Stimulated activated CD4-positive, alpha-beta T cell treated with anti-CD3 and anti-CD28 coated beads, TNF-alpha, amount 100 ng/mL, for 4 hours (primary cell): ENCODE measurements around the gene PSMB3.
"Not testable (repeated sequence)": the region's sequence is repeated elsewhere in the genome, so short reads cannot be mapped to it uniquely, and the experiment has no call there.

Source experiments
- DNase-seq, 3 experiments: peaks; one replicate each; pipeline ENCODE4 v3.0.0-alpha.2; 2020; ENCODE audit warnings: low read depth in 3 of 3

Gene PSMB3

DNA sequence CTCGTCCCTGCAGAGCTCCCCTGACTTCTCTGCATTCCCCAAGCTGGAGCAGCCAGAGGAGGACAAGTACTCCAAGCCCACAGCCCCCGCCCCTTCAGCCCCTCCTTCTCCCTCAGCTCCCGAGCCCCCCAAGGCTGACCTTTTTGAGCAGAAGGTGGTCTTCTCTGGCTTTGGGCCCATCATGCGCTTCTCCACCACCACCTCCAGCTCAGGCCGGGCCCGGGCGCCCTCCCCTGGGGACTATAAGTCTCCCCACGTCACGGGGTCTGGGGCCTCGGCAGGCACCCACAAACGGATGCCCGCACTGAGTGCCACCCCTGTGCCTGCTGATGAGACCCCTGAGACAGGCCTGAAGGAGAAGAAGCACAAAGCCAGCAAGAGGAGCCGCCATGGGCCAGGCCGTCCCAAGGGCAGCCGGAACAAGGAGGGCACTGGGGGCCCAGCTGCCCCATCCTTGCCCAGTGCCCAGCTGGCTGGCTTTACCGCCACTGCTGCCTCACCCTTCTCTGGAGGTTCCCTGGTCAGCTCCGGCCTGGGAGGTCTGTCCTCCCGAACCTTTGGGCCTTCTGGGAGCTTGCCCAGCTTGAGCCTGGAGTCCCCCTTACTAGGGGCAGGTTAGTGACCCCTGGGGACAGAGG lies 36.1 kb upstream of the PSMB3 start:
- DNase-seq, result no peak

DNA sequence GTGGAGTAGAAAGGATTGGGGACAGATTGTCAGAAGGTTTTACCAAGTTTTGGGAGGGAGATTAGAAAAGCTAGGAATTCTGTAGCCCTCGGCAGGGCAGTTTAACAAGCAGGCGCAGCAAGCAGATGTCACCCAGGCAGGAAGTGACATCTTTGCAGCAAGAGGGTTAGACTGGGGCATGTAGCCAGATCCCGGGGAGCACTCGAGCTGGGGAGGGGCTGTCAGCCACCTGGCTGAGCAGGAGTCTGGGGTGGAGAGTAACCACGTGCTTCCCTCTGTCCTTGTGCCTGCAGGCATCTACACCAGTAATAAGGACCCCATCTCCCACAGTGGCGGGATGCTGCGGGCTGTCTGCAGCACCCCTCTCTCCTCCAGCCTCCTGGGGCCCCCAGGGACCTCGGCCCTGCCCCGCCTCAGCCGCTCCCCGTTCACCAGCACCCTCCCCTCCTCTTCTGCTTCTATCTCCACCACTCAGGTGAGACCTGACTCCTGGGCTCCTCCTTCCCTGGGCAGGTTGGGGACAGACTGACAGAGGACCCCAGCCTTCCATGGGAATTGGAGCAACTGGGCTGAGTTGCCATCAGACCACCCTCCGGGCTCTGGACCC lies 35.3 kb upstream of the PSMB3 start:
- no peak for DNase-seq

DNA sequence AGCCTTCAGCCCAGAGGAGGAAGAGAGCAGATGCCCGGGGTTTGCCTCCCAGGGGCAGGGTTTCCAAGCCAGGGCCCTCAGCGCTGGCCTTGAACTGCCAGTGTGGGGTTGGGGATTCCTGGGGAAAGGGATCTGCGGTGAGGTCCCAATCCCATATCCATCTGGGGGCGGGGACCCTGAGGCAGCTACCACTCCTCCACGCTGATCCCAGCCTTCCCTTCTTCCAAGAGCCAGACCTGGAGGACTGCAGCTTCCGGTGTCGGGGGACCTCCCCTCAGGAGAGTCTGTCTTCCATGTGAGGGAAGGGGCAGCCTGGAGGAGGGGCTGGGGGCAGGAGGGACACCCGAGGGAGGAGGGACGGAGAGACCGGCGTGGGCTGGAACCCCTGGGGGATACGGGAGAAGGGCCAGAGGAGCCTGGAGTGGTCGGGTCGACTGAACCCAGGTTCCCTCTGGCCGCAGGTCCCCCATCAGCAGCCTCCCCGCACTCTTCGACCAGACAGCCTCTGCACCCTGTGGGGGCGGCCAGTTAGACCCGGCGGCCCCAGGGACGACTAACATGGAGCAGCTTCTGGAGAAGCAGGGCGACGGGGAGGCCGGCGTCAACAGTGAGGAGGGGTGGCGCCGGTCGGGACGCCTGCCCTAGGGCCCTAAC lies 33.1 kb upstream of the PSMB3 start:
- no peak for DNase-seq

DNA sequence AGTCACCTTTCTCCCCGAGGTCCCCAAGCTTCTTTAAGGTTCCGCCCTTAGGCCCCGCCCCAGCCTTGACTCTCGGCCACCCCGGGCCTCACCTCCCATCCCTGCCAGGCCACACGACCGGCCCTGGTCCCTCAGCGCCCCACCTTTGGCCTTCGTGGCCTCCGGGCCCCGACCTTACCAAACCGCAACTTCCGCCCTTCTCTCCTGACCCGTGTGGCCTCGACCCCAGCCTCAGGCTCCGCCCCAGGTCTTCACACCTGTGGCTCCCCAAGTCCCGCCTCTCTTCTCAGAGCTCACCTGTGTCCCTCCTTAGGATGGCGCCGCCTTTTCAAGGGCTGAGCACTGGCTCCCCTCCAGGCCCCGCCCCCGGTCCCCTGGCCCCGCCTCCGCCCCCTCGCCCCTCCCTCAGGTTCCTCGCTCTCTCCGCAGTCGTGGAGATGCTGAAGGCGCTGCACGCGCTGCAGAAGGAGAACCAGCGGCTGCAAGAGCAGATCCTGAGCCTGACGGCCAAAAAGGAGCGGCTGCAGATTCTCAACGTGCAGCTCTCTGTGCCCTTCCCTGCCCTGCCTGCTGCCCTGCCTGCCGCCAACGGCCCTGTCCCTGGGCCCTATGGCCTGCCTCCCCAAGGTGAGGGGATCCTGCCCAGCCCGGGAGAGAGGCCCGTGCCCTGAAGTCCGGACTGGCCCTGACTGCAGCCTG lies 32.4 kb upstream of the PSMB3 start:
- no peak for DNase-seq

DNA sequence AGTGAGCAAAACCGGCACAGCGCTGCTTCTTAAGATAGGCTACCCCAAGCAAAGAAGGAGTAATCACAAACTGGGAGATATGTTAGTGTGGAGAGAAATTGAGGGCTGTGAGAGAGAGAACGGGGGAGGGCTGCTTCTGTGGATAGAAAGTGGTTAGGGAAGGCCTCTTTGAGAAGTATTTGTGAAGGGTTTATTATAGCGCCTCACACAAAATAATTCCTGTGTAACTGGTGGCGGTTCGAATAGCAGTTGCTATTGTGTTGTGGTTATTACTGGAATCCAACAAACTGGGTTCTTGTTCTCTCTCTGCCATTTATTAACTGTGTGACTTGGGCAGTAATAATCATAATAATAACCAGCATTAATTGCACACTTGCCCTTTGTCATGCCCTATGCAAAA lies 31.6 kb upstream of the PSMB3 start:
- no peak for DNase-seq

DNA sequence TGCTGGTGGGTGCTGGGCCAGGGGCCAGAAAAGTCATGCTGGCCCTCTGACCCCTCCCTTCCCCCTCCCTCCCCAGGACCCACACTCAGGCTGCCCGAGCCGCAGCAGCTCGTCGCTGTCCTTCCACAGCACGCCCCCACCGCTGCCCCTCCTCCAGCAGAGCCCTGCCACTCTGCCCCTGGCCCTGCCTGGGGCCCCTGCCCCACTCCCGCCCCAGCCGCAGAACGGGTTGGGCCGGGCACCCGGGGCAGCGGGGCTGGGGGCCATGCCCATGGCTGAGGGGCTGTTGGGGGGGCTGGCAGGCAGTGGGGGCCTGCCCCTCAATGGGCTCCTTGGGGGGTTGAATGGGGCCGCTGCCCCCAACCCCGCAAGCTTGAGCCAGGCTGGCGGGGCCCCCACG lies 30.7 kb upstream of the PSMB3 start:
- DNase-seq, result no peak

DNA sequence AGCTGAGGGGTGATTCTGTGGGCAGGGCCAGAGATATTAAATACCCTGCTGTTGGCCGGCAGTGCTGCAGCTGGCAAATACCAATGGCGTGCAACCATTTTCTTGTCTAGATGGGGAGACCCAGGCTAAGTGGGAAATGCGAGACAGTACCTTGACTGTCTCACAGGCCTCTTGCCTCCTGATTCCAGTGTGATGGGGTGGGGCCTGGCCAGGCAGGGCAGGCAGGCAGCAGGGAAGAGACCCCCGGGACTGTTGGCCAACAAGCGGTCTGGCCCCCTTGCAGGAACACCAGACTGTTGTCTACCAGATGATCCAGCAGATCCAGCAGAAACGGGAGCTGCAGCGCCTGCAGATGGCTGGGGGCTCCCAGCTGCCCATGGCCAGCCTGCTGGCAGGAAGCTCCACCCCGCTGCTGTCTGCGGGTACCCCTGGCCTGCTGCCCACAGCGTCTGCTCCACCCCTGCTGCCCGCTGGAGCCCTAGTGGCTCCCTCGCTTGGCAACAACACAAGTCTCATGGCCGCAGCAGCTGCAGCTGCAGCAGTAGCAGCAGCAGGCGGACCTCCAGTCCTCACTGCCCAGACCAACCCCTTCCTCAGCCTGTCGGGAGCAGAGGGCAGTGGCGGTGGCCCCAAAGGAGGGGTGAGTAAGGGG lies 28.1 kb upstream of the PSMB3 start:
- no peak for DNase-seq

DNA sequence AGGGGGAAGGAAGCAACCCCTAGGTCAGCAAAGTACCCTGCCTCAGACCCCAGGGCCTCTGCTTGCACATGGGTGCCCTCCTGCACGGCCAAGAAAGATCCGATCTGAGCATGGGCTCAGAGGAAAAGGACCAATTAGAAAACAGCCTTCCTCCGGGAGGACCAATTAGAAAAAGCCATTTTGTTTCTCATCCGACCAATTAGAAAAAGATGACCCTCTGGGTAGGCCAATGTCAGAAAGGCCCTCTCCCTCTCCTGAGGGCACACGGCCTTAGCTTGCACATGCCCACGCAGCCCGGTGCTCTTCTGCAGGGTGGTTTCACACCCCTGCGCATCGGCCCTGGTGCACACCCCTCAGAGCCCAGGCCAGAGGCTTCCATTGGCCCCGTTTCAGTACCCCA lies 27.5 kb upstream of the PSMB3 start:
- no peak for DNase-seq

DNA sequence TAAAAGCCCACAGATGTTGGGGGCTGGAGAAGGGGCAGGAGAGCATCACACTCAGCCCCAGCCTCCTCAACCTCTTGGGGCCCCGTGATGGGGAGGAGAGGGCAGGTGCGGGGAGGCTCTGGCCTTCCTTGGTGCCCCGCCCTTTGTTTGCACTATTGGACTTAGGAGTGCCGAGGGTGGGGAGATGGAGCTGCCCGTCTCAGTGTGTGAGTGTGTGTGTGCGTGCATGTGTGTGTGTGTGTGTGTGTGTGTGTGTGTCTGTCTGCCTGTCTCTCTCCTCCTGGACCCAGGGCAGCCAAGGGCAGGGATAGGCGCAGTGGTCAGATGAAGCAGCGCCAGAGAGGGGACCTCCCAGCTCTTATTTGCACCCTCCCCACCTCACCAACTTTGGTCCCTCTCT lies 26.4 kb upstream of the PSMB3 start:
- not testable (repeated sequence) for DNase-seq

DNA sequence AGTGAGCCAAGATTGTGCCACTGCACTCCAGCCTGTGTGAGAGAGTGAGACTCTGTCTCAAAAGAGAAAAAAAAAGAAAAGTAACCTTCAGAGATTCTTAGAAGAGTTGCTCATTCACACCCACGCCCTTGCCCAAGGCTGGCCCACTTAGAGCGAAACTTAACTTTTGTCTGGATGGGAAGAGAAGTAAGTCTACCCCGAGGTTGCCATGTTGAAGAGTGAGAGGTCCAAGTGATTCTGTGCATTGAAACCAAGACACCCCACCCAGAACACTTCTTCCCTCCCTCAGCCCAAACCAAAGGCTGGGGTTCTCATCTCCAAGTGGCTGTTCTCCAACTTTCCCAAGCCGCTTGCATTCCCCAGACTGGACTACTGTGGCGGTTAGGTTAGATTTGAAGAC lies 24.8 kb upstream of the PSMB3 start:
- peak in 2 of 3 experiments; percentile 70 for DNase-seq

DNA sequence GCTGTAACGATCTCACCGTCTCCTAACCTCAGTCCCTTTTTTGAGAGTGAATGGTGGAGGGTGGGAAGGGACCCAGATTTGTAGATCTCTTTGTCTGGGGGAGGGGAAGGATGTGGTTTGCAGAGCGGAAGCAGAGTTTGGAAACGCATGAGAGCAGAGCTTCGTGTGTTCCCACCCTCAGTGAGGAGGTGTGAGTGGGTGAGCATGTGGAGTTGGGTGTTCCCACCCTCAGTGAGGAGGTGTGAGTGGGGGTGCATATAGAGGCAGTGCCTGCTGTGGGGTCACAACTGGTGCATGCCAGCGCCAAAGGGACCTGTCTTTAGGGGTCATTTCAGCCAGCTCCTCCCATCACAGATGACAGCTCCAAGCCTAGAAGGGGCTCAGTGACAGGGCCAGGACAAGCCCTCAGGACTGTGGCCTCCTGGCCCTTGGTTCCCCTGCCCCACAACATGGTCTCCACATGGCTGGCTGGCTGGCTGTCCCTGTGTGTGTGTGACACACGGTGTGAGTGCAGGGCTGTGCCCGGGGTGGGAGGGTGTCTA lies 24.2 kb upstream of the PSMB3 start:
- peak in 2 of 3 experiments; percentile 69 to 70 for DNase-seq

DNA sequence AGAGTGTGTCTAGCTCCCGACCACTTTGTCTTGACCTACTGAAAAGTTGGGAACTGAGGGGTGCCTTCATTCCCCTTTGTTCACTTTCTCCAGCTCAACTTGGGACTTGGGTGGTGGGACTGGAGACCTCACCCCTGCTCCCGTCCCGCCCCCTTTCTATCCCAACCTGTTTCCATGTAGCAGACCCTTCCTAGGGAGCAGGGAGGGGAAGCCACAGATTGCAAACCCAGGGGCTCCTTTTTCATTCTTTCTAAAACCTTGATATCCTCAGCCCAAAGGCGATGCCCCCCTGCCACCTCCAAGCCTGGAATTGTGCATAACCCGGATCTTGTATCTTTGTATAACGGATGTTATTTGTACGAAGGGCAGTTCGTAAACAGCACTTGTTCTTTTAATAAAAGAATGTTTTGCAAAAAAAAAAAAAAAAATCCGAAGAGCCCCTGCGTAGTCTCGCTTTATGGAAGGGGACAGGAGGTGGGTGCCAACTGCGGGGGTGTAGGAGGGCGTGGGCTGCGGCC lies 23.1 kb upstream of the PSMB3 start:
- DNase-seq, result no peak

DNA sequence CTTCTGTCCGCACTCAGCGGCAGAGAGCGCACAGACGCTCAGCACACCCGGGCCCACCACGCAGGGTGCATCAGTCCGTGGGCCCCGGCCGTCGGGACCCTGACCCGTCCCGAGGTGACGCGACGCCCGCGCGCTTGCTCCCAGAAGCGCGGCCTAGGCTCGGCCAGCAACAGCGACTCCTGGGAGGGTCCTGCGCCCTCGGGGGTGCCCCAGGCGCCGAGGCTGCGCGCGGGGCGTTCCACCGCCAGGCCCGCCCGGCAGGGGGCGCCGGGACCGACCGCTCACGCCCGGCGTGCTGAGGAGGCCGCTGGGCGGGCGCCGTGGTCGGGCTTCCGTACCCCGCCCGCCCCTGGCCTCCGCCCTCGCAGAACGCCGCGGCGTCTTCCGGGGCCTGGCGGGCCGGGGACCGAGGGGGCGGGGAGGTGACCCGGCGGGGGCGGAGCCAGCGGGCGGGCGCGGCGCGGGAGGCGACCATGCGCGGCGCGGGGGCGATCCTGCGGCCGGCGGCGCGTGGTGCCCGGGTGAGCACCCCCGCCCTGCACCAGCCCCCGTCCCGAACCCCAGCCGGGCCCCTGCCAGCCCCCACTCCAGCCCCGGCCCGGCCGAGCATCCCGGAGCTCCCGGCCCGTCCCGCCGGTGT lies 22.5 kb upstream of the PSMB3 start, which contains the start of gene CISD3:
Gene CISD3 (plus strand): TSS at position 456 of the 640 bp plus-strand sequence. CDS start 18 bp downstream, at position 474.
- DNase-seq, result peak; percentile 67 to 78 (median 76)

DNA sequence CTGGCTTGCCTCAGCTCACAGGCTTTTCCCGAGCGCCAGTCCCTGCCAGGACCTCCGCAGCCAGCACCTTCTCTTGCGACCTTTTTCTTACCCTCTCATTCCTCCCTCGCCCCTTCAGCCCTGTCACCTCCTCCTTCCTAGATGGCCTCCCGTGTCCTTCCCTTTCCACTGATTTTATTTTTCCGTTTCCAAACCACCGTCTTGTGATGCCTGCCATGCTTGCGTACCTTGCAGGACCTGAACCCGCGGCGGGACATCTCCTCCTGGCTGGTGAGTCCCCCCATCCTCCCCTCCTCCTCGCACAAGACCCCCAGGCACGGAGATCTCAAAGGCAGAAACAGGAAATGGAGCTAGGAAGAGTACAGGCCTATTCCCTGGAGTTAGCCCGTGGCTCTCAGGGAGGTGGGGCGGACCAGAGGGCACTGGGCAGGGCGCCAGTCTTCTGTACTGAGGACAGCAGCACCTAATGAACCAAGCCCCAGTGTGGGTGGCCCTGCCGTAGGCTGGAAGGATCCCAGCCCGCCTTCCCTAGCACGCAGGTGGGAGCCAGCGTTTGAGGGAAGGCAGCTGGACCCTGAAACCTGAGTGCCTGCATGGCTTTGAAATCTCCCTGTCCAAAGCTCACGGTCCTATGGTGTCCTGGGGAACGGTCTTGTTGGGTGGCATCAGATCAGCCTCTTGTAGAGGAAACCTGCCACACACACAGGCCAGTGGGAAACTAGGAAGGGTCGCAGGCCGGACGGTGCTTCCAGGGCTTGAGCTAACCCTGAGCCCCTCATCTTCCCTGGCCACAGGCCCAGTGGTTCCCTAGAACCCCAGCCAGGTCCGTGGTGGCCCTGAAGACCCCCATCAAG lies 21.8 kb upstream of the PSMB3 start:
- DNase-seq, result peak in 1 of 3 experiments; percentile 54

DNA sequence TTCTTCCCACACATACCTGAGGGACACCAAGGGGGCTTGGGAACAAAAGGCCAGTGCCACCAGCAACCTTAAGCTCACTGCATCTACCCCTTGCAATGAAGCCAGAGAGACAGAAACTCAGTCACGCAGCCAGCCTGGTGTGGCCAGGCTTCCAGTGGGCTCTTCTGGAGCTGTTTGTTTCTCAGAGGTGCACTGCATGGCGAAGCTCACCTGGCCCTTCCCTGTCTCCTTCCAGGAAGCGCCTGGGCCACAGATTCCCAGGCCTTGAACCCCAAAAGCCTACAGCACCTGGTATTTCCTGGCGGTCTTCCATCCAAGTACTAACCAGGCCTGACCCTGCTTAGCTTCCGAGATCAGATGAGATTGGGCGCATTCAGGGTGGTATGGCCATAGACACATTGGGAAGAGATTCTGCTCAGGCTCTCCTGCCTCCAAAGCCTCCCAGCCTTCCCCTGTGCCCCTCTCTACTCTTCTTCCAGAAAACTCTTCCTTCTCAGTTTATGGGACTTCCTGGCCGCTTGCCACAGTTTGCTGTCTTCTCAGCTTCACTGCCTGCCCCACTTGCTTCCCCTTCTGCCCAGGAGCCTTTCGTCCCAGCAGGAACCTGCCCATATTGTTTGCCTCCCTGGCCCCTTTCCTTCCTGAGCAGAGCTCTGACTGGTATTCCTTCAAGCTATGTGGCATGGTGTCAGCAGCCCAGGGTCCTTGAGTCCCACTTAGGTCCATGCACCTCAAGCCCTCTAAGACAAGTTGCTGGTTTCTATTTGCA lies 20.8 kb upstream of the PSMB3 start:
- DNase-seq, result no peak

DNA sequence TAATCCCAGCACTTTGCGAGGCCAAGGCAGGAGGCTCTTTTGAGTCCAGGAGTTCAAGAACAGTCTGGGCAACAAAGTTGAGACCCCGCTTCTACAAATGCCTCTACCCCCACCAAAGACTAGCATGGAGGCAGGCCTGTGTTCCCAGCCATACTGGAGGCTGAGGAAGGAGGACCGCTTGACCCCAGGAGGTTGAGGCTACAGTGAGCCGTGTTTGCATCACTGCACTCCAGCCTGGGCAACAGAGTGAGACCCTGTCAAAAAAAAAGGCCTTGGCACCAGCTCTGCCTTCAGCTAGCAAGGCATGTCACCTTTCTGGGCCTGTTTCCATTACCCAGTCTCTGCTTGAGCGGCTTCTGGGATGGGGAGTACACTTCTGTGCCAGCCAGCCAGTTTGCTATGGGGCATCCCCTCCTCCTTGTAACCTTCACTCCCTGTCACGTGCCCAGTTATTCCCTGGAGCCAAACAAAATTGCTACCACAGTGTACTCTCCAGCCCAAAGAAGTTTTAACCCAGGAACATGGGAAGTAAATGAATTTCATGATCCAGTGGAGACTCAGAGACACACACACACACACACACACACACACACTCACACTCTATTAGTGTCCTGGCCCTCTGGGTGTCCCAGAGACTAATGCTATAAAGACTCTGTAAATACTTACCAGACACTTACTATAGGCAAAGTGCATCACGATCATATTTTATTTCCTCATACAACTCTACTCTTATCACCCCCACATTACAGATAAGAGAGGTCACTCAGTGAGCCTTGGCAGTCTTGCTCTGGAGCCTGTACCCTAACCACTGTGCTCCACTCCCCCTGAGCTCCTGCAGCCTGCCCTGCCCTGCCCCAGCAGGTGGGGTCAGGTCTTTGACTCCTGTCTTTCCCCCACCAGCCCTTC lies 19.9 kb upstream of the PSMB3 start:
- DNase-seq, result no peak

DNA sequence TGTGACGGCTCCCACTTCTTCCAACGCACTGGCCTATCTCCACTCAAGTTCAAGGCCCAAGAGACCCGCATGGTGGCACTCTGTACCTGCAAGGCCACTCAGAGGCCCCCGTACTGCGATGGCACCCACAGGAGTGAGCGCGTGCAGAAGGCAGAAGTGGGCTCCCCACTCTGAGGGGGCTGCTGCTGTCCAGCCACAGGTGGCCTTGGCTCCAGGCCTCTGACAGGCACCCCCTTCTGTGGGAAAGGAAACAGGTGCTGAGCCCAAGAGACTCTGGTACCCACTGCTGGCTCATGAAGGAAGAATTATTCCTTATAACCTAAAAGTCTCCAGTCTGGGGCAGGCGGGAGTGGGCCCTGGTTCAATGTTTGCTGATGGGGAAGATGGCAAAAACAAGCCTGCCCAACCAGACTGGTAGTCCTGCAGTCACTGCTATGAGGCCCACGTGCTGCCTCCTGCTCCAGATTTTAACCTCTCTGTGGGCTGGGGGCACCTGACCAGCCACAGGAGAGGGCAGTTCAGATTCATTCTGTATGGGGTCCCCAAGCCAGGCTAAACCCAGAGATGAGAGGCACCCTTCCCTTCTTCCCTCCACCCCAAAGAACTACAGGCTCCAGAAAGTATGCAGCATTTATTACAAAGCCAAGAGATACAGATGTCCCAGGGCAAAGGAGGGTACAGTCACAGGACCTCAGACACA lies 19.1 kb upstream of the PSMB3 start:
- no peak for DNase-seq
